Neural progenitor cell (in vitro differentiated cells): Measurements from ENCODE around the gene DNAJC5.

Source experiments
- CTCF ChIP-seq: fragments of 200-600 bp; sonication (generic); IDR thresholded peaks from 2 replicates; pipeline ENCODE4 v1.5.1; 2017; ENCODE audit warnings: antibody characterized with exemption, mild to moderate bottlenecking
- EZH2 ChIP-seq: fragments of 200-600 bp; sonication (generic); IDR thresholded peaks from 2 replicates; pipeline ENCODE4 v1.6.1; 2017; ENCODE audit warnings: antibody characterized with exemption, mild to moderate bottlenecking, moderate library complexity

DNA sequence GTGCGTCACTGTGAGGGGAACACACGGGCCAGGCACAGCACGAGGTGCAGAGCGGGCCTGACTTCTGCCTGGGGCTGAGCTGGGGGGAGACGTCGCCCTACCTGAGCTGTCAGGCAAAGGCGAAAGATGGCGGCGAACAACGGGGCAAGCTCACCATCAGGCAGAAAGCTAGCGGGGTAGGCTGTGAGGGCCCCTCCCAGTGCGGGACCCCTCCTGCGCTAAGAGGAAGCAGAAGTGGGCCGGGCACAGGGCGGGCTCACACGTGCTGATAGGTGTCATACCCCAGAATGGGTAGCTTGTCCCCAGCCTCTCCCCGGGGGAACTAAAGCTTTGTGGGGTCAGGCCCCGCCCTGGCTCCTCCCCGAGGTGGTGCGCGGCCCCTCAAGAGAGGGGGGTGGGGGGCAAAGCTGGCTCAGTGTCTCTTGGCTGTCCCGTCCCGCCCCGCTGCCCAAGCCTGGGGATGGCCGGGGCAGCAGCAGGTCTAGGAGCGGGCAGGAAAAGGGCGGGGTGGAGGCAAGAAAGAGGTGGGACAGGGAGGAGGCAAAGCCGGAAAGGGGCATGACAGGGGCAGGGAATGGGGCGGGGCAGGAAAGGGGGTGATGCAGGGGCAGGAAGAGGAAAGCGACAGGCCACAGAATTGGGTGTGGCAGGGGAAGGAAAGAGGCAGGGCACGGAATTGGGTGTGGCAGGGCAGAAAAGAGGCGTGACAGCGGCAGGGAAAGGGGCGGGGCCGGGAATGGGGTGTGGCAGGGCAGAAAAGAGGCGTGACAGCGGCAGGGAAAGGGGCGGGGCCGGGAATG lies 46.6 kb downstream of the DNAJC5 start:
- TF ChIP-seq CTCF, result no peak
- TF ChIP-seq EZH2, result no peak
